NCI-H82 treated with DMSO at 0.1 percent for 48 hours (cell line): ENCODE measurements around the gene BICDL1.

Source experiments
- DNase-seq: peaks from one replicate; lab custom pipeline; 2025; ENCODE audit not compliant: unreplicated experiment; lab: John Stamatoyannopoulos, UW

Gene BICDL1

GRCh38 chr12:120121343-120121742 is 132.3 kb downstream of the BICDL1 start:
- no peak for DNase-seq

GRCh38 chr12:120121766-120122293 is 132.8 kb downstream of the BICDL1 start:
- no peak for DNase-seq

DNA sequence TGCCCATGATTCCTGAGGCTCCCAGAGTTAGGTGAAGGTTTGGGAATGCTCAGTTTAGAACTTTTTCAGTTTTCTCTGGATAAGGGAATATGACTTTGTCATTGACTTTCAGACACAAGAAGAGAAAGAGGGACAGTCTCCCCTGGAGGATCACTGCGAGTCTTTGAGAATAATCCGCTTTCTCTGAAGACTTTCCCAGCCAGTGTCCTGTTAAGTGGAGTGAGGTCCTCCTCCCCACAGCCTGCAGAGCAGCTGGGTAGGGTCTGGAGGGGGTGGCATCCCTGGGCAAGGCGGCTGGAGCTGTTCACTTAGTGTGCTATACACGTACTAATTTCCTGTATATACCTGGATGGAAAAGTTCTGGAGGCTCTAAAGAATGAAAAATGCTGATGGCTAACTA is 136.0 kb downstream of the BICDL1 start:
- no peak for DNase-seq

GRCh38 chr12:120125792-120126634 is 137.0 kb downstream of the BICDL1 start:
- no peak for DNase-seq

GRCh38 chr12:120126635-120127005 is 137.6 kb downstream of the BICDL1 start:
- DNase-seq = no peak

GRCh38 chr12:120130011-120130410 is 141.0 kb downstream of the BICDL1 start:
- no peak for DNase-seq

- DNase-seq = no peak
These were observed 142.1 kb downstream of the BICDL1 start for GRCh38 chr12:120131116-120131515.

DNA sequence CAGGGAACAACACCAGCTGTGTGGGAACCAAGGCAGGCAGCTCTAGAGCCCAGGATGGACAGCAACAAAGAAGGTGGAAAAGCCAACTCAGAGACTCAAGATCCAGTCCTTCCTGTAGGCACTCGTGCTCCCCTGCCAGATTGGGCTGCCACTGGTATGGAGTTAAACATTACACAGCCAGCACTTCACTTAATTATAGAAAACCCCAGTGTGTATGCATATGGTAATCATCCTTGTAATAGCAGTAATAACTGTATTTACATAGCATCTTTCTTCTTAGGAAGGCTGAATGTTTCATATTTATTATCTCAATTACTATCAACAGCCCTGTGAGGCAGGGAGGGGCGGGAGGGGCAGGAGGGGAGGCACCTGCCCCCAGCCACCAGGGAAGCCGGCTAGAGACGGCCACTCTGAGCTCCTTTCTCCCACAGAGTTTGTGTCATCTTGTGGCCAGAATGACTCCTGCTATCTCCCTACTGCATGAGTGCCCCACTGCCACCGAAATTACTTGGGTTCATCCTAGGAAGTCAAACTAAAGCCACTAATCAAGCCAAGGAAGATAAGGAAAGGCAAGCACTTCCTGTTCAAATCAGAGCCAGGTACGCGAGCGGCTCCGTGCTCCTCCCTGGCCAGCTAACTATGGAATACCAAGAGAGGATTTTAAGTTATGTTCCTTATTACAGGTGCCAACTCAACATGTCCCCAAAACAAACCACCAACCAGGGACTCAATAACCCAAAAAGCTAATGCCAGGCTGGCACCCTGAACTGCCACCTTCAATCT is 143.2 kb downstream of the BICDL1 start:
- DNase-seq = no peak

DNA sequence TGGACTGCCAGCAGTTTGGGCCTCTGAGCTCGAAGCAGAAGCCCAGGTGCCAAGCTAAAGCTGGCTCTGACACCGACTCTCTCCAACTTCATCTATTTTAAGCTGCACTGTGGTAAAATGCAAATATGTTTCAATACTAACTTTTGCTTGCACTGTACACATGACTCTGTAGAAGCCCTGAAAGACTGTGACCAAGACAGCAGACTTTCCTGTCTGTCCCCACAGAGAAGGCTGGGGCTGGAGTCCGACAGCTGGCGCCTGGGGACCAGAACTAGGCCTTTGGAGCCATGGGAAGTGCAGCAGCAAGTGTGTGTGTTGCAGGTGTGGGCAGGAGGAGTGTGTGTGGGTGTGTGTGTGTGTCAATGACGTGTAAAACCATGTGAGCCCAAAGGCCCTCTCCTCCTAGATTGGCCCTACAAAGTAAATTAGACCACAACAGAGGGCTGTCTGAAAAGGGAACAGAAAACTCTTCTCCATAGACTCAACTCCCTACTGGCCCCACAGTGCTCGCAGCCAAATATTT is 143.9 kb downstream of the BICDL1 start:
- no peak for DNase-seq

- DNase-seq = no peak
These were observed 145.4 kb downstream of the BICDL1 start for GRCh38 chr12:120134307-120134980.

GRCh38 chr12:120136093-120136770 is 147.2 kb downstream of the BICDL1 start:
- no peak for DNase-seq

DNA sequence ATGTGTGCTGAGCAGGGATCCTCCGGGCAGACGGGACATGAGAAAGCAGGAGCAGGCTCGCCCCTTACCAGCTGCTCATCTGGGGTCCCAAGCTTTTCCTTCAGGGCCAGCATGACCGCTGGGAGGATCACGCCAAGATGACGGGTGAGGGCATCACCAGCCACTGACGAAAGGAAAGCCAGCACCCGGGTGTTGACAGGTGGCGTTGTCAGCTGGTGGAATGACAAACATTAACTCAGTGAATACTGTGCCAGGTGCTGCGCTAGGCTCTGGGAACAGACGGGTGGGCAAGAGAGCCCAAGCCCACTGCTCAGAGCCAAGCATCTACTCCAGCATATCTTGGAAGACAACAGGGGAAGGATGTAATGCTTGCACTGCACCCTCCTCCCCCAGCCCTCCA is 148.8 kb downstream of the BICDL1 start:
- DNase-seq = no peak

DNA sequence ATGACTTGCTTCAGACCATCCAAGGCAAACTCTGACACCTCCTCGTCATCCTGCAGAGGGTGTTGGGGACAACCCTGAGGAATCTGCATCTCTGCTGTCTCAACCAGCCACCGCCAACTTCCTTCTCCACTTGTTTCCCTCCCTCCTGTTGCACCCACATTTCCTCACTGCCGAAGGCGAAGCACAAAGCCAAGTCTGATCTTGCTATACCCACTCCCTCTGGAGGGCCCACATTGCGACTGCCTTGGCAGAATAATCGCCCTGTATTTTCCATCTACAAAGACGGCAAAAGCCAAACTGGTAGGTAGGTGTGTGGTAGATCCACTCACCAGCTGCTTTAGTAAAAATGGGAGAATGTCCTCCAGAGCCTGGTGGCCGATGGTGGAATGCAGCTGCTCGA is 149.3 kb downstream of the BICDL1 start:
- no peak for DNase-seq

GRCh38 chr12:120139958-120140357 is 150.9 kb downstream of the BICDL1 start:
- DNase-seq = no peak

DNA sequence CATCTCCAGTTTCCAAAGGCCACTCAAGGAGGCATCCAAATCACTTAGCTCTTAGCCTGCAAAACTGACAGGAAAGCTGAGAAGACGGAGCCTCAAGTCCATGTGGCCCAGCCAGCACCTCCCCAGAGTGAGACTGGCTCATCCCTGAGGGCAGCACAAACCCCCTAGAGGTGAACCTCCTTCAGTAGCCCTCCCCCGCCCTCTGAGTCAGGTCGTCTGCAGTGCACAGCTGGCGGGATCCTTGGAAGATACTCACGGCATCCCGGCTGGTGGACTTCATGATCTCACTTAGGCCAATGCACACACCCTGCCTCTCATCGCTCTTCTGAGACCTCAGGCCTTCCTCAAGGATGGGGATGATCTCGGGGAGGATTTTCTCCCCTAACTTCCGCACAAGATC is 151.6 kb downstream of the BICDL1 start:
- DNase-seq = no peak

DNA sequence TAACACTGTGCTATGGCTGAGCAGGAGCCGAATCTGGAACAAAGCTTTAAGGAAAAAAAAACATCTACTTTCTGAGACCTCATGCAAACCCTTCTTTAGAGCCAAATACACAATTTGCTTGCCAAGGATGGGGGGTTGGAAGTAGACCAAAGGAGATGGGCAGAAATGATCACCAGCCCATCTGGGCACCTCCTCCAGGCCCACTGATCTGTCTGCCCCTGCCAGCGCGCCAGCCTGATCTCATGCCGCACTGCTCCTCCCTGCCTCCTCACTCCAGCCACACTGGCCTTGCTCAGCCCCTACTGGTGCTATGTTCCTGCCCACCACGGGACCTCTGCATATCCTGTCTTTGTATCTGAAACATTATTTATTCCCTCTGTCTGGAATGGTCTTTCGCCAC is 152.3 kb downstream of the BICDL1 start:
- DNase-seq = no peak

GRCh38 chr12:120142231-120142877 is 153.3 kb downstream of the BICDL1 start:
- no peak for DNase-seq
